ENCODE results near the gene CERK.

DNA sequence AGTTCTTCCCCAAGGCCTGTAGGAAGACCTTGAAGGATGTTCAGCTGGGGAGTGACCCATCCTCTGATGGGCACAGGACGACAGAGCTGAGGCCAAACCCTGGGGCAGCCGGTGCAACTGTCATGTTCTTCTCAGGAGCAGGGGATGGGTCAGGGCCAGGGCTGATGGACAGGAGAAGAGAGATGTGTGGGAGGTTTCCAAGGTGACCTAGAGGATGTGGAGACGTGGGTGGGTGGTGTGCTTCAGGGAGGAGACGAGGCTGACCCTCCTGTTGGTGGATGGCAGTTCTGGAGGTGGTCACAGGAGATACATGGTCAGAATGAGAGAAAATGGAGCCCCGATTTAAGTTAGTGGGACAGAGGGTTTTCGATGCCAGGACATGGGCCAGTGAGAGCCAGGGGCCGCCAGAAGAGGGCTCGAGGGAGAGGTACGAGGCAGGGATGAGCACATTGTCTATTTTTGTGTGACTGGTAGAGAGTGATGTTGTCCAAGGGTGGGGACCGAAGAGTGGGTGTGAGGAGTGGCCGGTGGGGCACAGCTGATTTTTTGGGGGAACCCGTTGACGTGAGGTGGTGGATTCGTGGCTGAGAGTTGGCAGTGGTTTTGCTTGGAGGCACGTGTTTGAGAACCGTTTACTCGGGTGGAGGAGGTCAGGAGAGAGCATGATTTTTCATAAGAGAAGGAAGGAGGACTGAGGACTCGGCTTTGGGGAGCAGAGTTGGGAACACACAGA, 39.0 kb upstream of the CERK start:
- TF ChIP-seq POLR2A (IDR thresholded peaks at IDR 0.05; ENCODE audit: low read length) (no peak), GATA1 (IDR thresholded peaks at IDR 0.05; ENCODE audit: low read depth, low read length) (no peak)
